Stimulated activated naive CD8-positive, alpha-beta T cell treated with anti-CD3 and anti-CD28 coated beads, Interleukin-15, Interleukin-2, amounts not matched to agents 100 ng/mL and 50 ng/mL, for 24 hours (primary cell): ENCODE results near the gene FOXD3.
"Not testable (repeated sequence)": the region's sequence is repeated elsewhere in the genome, so short reads cannot be mapped to it uniquely, and the experiment has no call there.

Source experiments
- H3K27ac Mint-ChIP-seq: one replicate; pipeline ENCODE4 v1.8.0; 2021; ENCODE audit warnings: mild to moderate bottlenecking, mixed read lengths
- H3K27me3 Mint-ChIP-seq: one replicate; pipeline ENCODE4 v1.8.0; 2021; ENCODE audit warnings: mixed read lengths
- H3K36me3 Mint-ChIP-seq: one replicate; pipeline ENCODE4 v1.8.0; 2021; ENCODE audit warnings: low read depth, mixed read lengths
- H3K4me1 Mint-ChIP-seq: one replicate; pipeline ENCODE4 v1.8.0; 2021; ENCODE audit warnings: low read depth, mixed read lengths
- H3K4me3 Mint-ChIP-seq: one replicate; pipeline ENCODE4 v1.8.0; 2021; ENCODE audit warnings: mild to moderate bottlenecking, mixed read lengths
- H3K9me3 Mint-ChIP-seq: one replicate; pipeline ENCODE4 v1.8.0; 2021; ENCODE audit warnings: mixed read lengths

FOXD3 gene

GRCh38 chr1:63326106-63326472 lies 3.7 kb downstream of the FOXD3 start:
- Mint-ChIP-seq H3K36me3 (peaks cover 25% of the 10 kb centered on the region), H3K9me3 (peaks cover 9% of the 10 kb centered on the region), H3K4me3 (peak overlapping the region; percentile 17), H3K27me3 (peaks cover 77% of the 10 kb centered on the region), H3K27ac (peak overlapping the region; percentile 21), H3K4me1 (peaks cover 53% of the 10 kb centered on the region)

GRCh38 chr1:63326473-63327380 lies 4.4 kb downstream of the FOXD3 start:
- peaks cover 75% of the 10 kb centered on the region for H3K27me3 Mint-ChIP-seq
- peak overlapping the region; percentile 21 for H3K27ac Mint-ChIP-seq
- peaks cover 47% of the 10 kb centered on the region for H3K4me1 Mint-ChIP-seq
- H3K36me3 Mint-ChIP-seq: peaks cover 20% of the 10 kb centered on the region
- peaks cover 9% of the 10 kb centered on the region for H3K9me3 Mint-ChIP-seq
- H3K4me3 Mint-ChIP-seq: peak overlapping the region; percentile 20

- no peak overlapping the region for H3K27ac Mint-ChIP-seq
Measured at GRCh38 chr1:63327417-63328054, 5.2 kb downstream of the FOXD3 start.

GRCh38 chr1:63328122-63328521 lies 5.8 kb downstream of the FOXD3 start:
- H3K27me3 Mint-ChIP-seq: peaks cover 85% of the 10 kb centered on the region
- no peak overlapping the region for H3K4me3 Mint-ChIP-seq
- peaks cover 40% of the 10 kb centered on the region for H3K4me1 Mint-ChIP-seq
- peaks cover 14% of the 10 kb centered on the region for H3K9me3 Mint-ChIP-seq
- H3K36me3 Mint-ChIP-seq: peaks cover 19% of the 10 kb centered on the region
- H3K27ac Mint-ChIP-seq: no peak overlapping the region

More at GRCh38 chr1:63327417-63328054, 5.2 kb downstream of the FOXD3 start:
- peaks cover 79% of the 10 kb centered on the region for H3K27me3 Mint-ChIP-seq
- H3K9me3 Mint-ChIP-seq: peaks cover 14% of the 10 kb centered on the region
- peaks cover 19% of the 10 kb centered on the region for H3K36me3 Mint-ChIP-seq
- H3K4me3 Mint-ChIP-seq: no peak overlapping the region
- peaks cover 40% of the 10 kb centered on the region for H3K4me1 Mint-ChIP-seq

- Mint-ChIP-seq H3K36me3 (peaks cover 19% of the 10 kb centered on the region), H3K4me3 (no peak overlapping the region), H3K9me3 (peaks cover 14% of the 10 kb centered on the region), H3K27me3 (peaks cover 86% of the 10 kb centered on the region), H3K4me1 (peaks cover 37% of the 10 kb centered on the region), H3K27ac (no peak overlapping the region)
Measured at GRCh38 chr1:63328781-63329180, 6.4 kb downstream of the FOXD3 start.

- Mint-ChIP-seq H3K4me1 (peaks cover 32% of the 10 kb centered on the region), H3K9me3 (peaks cover 14% of the 10 kb centered on the region), H3K4me3 (no peak overlapping the region), H3K27ac (peak overlapping the region; percentile 17), H3K36me3 (peaks cover 19% of the 10 kb centered on the region), H3K27me3 (peaks cover 86% of the 10 kb centered on the region)
Measured at GRCh38 chr1:63329621-63330330, 7.4 kb downstream of the FOXD3 start.

- Mint-ChIP-seq H3K27ac (no peak overlapping the region), H3K4me3 (peak overlapping the region; percentile 10), H3K36me3 (peaks cover 19% of the 10 kb centered on the region), H3K4me1 (peaks cover 28% of the 10 kb centered on the region), H3K9me3 (peaks cover 14% of the 10 kb centered on the region), H3K27me3 (peaks cover 88% of the 10 kb centered on the region)
Measured at GRCh38 chr1:63330331-63330916, 8.1 kb downstream of the FOXD3 start.

- Mint-ChIP-seq H3K27me3 (peaks cover 35% of the 10 kb centered on the region), H3K9me3 (no peaks in the 10 kb centered on the region), H3K27ac (no peak overlapping the region), H3K4me3 (no peak overlapping the region), H3K4me1 (no peaks in the 10 kb centered on the region), H3K36me3 (no peaks in the 10 kb centered on the region)
Measured at GRCh38 chr1:63342402-63342801, 20.0 kb downstream of the FOXD3 start.

- Mint-ChIP-seq H3K9me3 (no peaks in the 10 kb centered on the region), H3K27ac (no peak overlapping the region), H3K4me1 (no peaks in the 10 kb centered on the region), H3K4me3 (no peak overlapping the region), H3K27me3 (peaks cover 35% of the 10 kb centered on the region), H3K36me3 (no peaks in the 10 kb centered on the region)
Measured at GRCh38 chr1:63343922-63344321, 21.6 kb downstream of the FOXD3 start.

- Mint-ChIP-seq H3K4me1 (no peaks in the 10 kb centered on the region), H3K9me3 (no peaks in the 10 kb centered on the region), H3K27me3 (peaks cover 49% of the 10 kb centered on the region), H3K27ac (no peak overlapping the region), H3K4me3 (no peak overlapping the region), H3K36me3 (no peaks in the 10 kb centered on the region)
Measured at GRCh38 chr1:63350320-63350719, 28.0 kb downstream of the FOXD3 start.

GRCh38 chr1:63352736-63353135 lies 30.4 kb downstream of the FOXD3 start:
- Mint-ChIP-seq H3K9me3 (no peaks in the 10 kb centered on the region), H3K36me3 (no peaks in the 10 kb centered on the region), H3K4me3 (no peak overlapping the region), H3K27ac (no peak overlapping the region), H3K27me3 (peaks cover 39% of the 10 kb centered on the region), H3K4me1 (no peaks in the 10 kb centered on the region)

GRCh38 chr1:63356234-63356633 lies 33.9 kb downstream of the FOXD3 start:
- H3K4me1 Mint-ChIP-seq, H3K36me3 Mint-ChIP-seq, H3K27ac Mint-ChIP-seq, H3K4me3 Mint-ChIP-seq, H3K9me3 Mint-ChIP-seq: not testable (repeated sequence)
- peaks cover 32% of the 10 kb centered on the region for H3K27me3 Mint-ChIP-seq

GRCh38 chr1:63359561-63359960 lies 37.2 kb downstream of the FOXD3 start:
- no peaks in the 10 kb centered on the region for H3K36me3 Mint-ChIP-seq
- H3K9me3 Mint-ChIP-seq: no peaks in the 10 kb centered on the region
- H3K4me3 Mint-ChIP-seq: no peak overlapping the region
- H3K27me3 Mint-ChIP-seq: peaks cover 11% of the 10 kb centered on the region
- no peak overlapping the region for H3K27ac Mint-ChIP-seq
- no peaks in the 10 kb centered on the region for H3K4me1 Mint-ChIP-seq

- Mint-ChIP-seq H3K4me1 (peaks cover 7% of the 10 kb centered on the region), H3K4me3 (no peak overlapping the region), H3K27me3 (peaks cover 6% of the 10 kb centered on the region), H3K36me3 (no peaks in the 10 kb centered on the region), H3K9me3 (no peaks in the 10 kb centered on the region), H3K27ac (no peak overlapping the region)
Measured at GRCh38 chr1:63362073-63362472, 39.7 kb downstream of the FOXD3 start.

- Mint-ChIP-seq H3K36me3 (no peaks in the 10 kb centered on the region), H3K4me1 (peaks cover 9% of the 10 kb centered on the region), H3K4me3 (no peak overlapping the region), H3K27me3 (peaks cover 6% of the 10 kb centered on the region), H3K9me3 (no peaks in the 10 kb centered on the region), H3K27ac (no peak overlapping the region)
Measured at GRCh38 chr1:63362578-63362977, 40.2 kb downstream of the FOXD3 start.
